Neural progenitor cell (in vitro differentiated cells): ENCODE data around the gene CREB5.

Experiments used
- EZH2phosphoT487 ChIP-seq: fragments of 200-600 bp; sonication (generic); IDR thresholded peaks from 2 replicates; pipeline ENCODE4 v1.6.1; 2017; ENCODE audit warnings: antibody characterized with exemption
- TF ChIP-seq, protein P1 (sequence below): fragments of 200-600 bp; sonication (generic); IDR thresholded peaks from 2 replicates; pipeline ENCODE4 v1.5.1; 2017; ENCODE audit warnings: antibody characterized with exemption, mild to moderate bottlenecking

GRCh38 chr7:28418311-28418710, 6.0 kb downstream of the CREB5 start:
- no peak for TF ChIP-seq EZH2phosphoT487
- TF ChIP-seq, protein P1, sequence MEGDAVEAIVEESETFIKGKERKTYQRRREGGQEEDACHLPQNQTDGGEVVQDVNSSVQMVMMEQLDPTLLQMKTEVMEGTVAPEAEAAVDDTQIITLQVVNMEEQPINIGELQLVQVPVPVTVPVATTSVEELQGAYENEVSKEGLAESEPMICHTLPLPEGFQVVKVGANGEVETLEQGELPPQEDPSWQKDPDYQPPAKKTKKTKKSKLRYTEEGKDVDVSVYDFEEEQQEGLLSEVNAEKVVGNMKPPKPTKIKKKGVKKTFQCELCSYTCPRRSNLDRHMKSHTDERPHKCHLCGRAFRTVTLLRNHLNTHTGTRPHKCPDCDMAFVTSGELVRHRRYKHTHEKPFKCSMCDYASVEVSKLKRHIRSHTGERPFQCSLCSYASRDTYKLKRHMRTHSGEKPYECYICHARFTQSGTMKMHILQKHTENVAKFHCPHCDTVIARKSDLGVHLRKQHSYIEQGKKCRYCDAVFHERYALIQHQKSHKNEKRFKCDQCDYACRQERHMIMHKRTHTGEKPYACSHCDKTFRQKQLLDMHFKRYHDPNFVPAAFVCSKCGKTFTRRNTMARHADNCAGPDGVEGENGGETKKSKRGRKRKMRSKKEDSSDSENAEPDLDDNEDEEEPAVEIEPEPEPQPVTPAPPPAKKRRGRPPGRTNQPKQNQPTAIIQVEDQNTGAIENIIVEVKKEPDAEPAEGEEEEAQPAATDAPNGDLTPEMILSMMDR, result no peak
